Measurements from ENCODE around the gene ARID1B. TPM values are rescaled to one million over a fixed set of nuclear protein-coding genes. Genes with fewer than 3 reads are reported as not detected.

The ARID1B gene
- total RNA-seq, 2 experiments from 2014 or later = 90.1 to 164 TPM

GRCh38 chr6:157097255-157097955 is 320.2 kb downstream of the ARID1B start:
- POLR2A ChIA-PET = no interaction called here
- DNase-seq (ENCODE audit: low spot score) = no peak
- Histone ChIP-seq H4K20me1 (ENCODE audit: insufficient read depth, low read length) (no peaks in the 10 kb centered on the region), H3K4me3 (ENCODE audit: low read depth, low read length, poor library complexity, severe bottlenecking) (no peak overlapping the region), H3K4me1 (ENCODE audit: insufficient read depth, low read length, poor library complexity, severe bottlenecking) (peaks cover 10% of the 10 kb centered on the region), H3K4me2 (ENCODE audit: low read length) (no peak overlapping the region), H3K27ac (ENCODE audit: low read depth, low read length, poor library complexity, severe bottlenecking) (no peak overlapping the region), H3K9me3 (ENCODE audit: low read length) (no peaks in the 10 kb centered on the region), H3K36me3 (ENCODE audit: insufficient read depth, low read length) (peaks cover 26% of the 10 kb centered on the region), H3K9me2 (ENCODE audit: insufficient read depth, low read length) (no peaks in the 10 kb centered on the region), H3K79me2 (ENCODE audit: insufficient read depth, low read depth, low read length) (no peaks in the 10 kb centered on the region), H2AFZ (ENCODE audit: low read length) (no peak overlapping the region)
- CTCF ChIA-PET (ENCODE audit: unreplicated experiment) = no interaction called here
- BruUV-seq (replicated peaks) = no TSS peak
- no peak for TF ChIP-seq EZH2phosphoT487 (IDR thresholded peaks at IDR 0.05; ENCODE audit: borderline replicate concordance, low read depth, low read length)
- no peak for TF ChIP-seq CTCF (conservative IDR thresholded peaks at IDR 0.05; ENCODE audit: low read length)
- intact Hi-C loops (cut with micrococcal nuclease; ENCODE audit: unreplicated experiment) = no loop called here

- H2AFZ ChIP-seq (ENCODE audit: low read length) = no peak overlapping the region
- no peak for DNase-seq (ENCODE audit: low spot score)
- ChIA-PET POLR2A (no interaction called here), CTCF (ENCODE audit: unreplicated experiment) (no interaction called here)
- no peaks in the 10 kb centered on the region for H4K20me1 ChIP-seq (ENCODE audit: insufficient read depth, low read length)
- peaks cover 15% of the 10 kb centered on the region; the same call in 1 of the 2 replicates for H3K36me3 ChIP-seq (ENCODE audit: insufficient read depth, low read length)
- TF ChIP-seq CTCF (conservative IDR thresholded peaks at IDR 0.05; ENCODE audit: low read length) = no peak
- H3K4me2 ChIP-seq (ENCODE audit: low read length) = no peak overlapping the region
- no peak overlapping the region for H3K4me3 ChIP-seq (ENCODE audit: low read depth, low read length, poor library complexity, severe bottlenecking)
- H3K27ac ChIP-seq (ENCODE audit: low read depth, low read length, poor library complexity, severe bottlenecking) = no peak overlapping the region
- no peaks in the 10 kb centered on the region for H3K79me2 ChIP-seq (ENCODE audit: insufficient read depth, low read depth, low read length)
- no peaks in the 10 kb centered on the region for H3K9me2 ChIP-seq (ENCODE audit: insufficient read depth, low read length)
- intact Hi-C loops (cut with micrococcal nuclease; ENCODE audit: unreplicated experiment) = no loop called here
- peaks cover 2% of the 10 kb centered on the region for H3K4me1 ChIP-seq (ENCODE audit: insufficient read depth, low read length, poor library complexity, severe bottlenecking)
- no TSS peak for BruUV-seq (replicated peaks)
- no peaks in the 10 kb centered on the region for H3K9me3 ChIP-seq (ENCODE audit: low read length)
Observed at GRCh38 chr6:157098999-157099398, 321.8 kb downstream of the ARID1B start.

GRCh38 chr6:157099912-157100593 is 322.9 kb downstream of the ARID1B start:
- Histone ChIP-seq H3K9me2 (ENCODE audit: insufficient read depth, low read length) (no peaks in the 10 kb centered on the region), H4K20me1 (ENCODE audit: insufficient read depth, low read length) (peaks cover 6% of the 10 kb centered on the region; the same call in 1 of the 2 replicates), H3K4me2 (ENCODE audit: low read length) (no peak overlapping the region), H3K4me1 (ENCODE audit: insufficient read depth, low read length, poor library complexity, severe bottlenecking) (peaks cover 5% of the 10 kb centered on the region), H3K27ac (ENCODE audit: low read depth, low read length, poor library complexity, severe bottlenecking) (no peak overlapping the region), H3K4me3 (ENCODE audit: low read depth, low read length, poor library complexity, severe bottlenecking) (no peak overlapping the region), H2AFZ (ENCODE audit: low read length) (no peak overlapping the region), H3K79me2 (ENCODE audit: insufficient read depth, low read depth, low read length) (no peaks in the 10 kb centered on the region), H3K9me3 (ENCODE audit: low read length) (no peaks in the 10 kb centered on the region), H3K36me3 (ENCODE audit: insufficient read depth, low read length) (peaks cover 14% of the 10 kb centered on the region; the same call in 1 of the 2 replicates)
- CTCF ChIA-PET (ENCODE audit: unreplicated experiment) = no interaction called here
- no peak for TF ChIP-seq EZH2phosphoT487 (IDR thresholded peaks at IDR 0.05; ENCODE audit: borderline replicate concordance, low read depth, low read length)
- TF ChIP-seq CTCF (conservative IDR thresholded peaks at IDR 0.05; ENCODE audit: low read length) = no peak
- intact Hi-C loops (cut with micrococcal nuclease; ENCODE audit: unreplicated experiment) = no loop called here
- POLR2A ChIA-PET = interaction anchor here (0.5 kb wide), 1 partner anchor 344 kb away, joined by 4 read pairs; no protein-coding TSS in a partner anchor
- no TSS peak for BruUV-seq (replicated peaks)
- no peak for DNase-seq (ENCODE audit: low spot score)

Data from OCI-LY7 (cell line).